Measurements from ENCODE around the gene NADSYN1.
A peak's percentile ranks its signal among the peaks of the same experiment; 100 is the strongest.

Gene NADSYN1

GRCh38 chr11:71453037-71453917 lies at the start of gene NADSYN1:
Gene NADSYN1 (plus strand): TSS chr11:71453203. CDS start chr11:71453297, 94 bp downstream.
- H3K4me3 ChIP-seq (ENCODE audit: low read length): peak within 1 kb of the TSS; percentile 90
- no peak for TF ChIP-seq CTCF (conservative IDR thresholded peaks at IDR 0.05; ENCODE audit: low read length)
- DNase-seq (ENCODE audit: low read depth): peak; percentile 90

- H3K4me3 ChIP-seq (ENCODE audit: low read length): no peak overlapping the region
- no peak for TF ChIP-seq CTCF (conservative IDR thresholded peaks at IDR 0.05; ENCODE audit: low read length)
- DNase-seq (ENCODE audit: low read depth): no peak
Measured at GRCh38 chr11:71404209-71404608, 48.8 kb upstream of the NADSYN1 start.

GRCh38 chr11:71406681-71407080 lies 46.3 kb upstream of the NADSYN1 start:
- TF ChIP-seq CTCF (conservative IDR thresholded peaks at IDR 0.05; ENCODE audit: low read length): no peak
- no peak for DNase-seq (ENCODE audit: low read depth)

GRCh38 chr11:71407356-71407755 lies 45.6 kb upstream of the NADSYN1 start:
- no peak overlapping the region for H3K4me3 ChIP-seq (ENCODE audit: low read length)
- TF ChIP-seq CTCF (conservative IDR thresholded peaks at IDR 0.05; ENCODE audit: low read length): no peak
- no peak for DNase-seq (ENCODE audit: low read depth)

More at GRCh38 chr11:71406681-71407080, 46.3 kb upstream of the NADSYN1 start:
- H3K4me3 ChIP-seq (ENCODE audit: low read length): no peak overlapping the region

GRCh38 chr11:71408826-71409225 lies 44.2 kb upstream of the NADSYN1 start:
- no peak for TF ChIP-seq CTCF (conservative IDR thresholded peaks at IDR 0.05; ENCODE audit: low read length)
- H3K4me3 ChIP-seq (ENCODE audit: low read length): no peak overlapping the region
- no peak for DNase-seq (ENCODE audit: low read depth)

- no peak overlapping the region for H3K4me3 ChIP-seq (ENCODE audit: low read length)
- no peak for DNase-seq (ENCODE audit: low read depth)
- no peak for TF ChIP-seq CTCF (conservative IDR thresholded peaks at IDR 0.05; ENCODE audit: low read length)
Measured at GRCh38 chr11:71410363-71410966, 42.5 kb upstream of the NADSYN1 start.

GRCh38 chr11:71414645-71415044 lies 38.4 kb upstream of the NADSYN1 start:
- no peak for TF ChIP-seq CTCF (conservative IDR thresholded peaks at IDR 0.05; ENCODE audit: low read length)
- no peak for DNase-seq (ENCODE audit: low read depth)
- H3K4me3 ChIP-seq (ENCODE audit: low read length): no peak overlapping the region
